ENCODE results near the gene RNASE13.

GRCh38 chr14:21003788-21004346 lies 30.7 kb downstream of the RNASE13 start:
- TF ChIP-seq POLR2A (IDR thresholded peaks at IDR 0.05): no peak
- no peak for TF ChIP-seq CTCF (IDR thresholded peaks at IDR 0.05)

All from Peyer's patch (tissue), 4 donors.